ENCODE data around the gene AUNIP. TPM values are rescaled to one million over a fixed set of nuclear protein-coding genes. Genes with fewer than 3 reads are reported as not detected.

The AUNIP gene
- total and polyA plus RNA-seq, 2 of the 8 experiments (the other 6 are each of a cell fraction or from before 2014, with no cell fraction given): 18.6 to 23.2 TPM

- Histone ChIP-seq H3K9ac (replicated peaks in 1 of 4; ENCODE audit: extremely low read depth in 1 of 4, low read depth in 3 of 4, low read length in 3 of 4) (no peak overlapping the region), H3K79me2 (ENCODE audit: control insufficient read depth in 1 of 2, insufficient read depth in 2 of 2, low read length in 2 of 2) (no peaks in the 10 kb centered on the region), H3K36me3 (ENCODE audit: control insufficient read depth in 2 of 4, insufficient read depth in 4 of 4, low read length in 3 of 4) (peaks cover 12 to 39% (median 30%) of the 10 kb centered on the region in 4 experiments), H3K18ac (ENCODE audit: extremely low read depth, low read length) (no peak overlapping the region), H3K4me2 (ENCODE audit: insufficient read depth in 1 of 2, low read depth in 2 of 2, low read length in 2 of 2) (no peak overlapping the region), H2BK12ac (ENCODE audit: low read depth, low read length) (no peak overlapping the region), H3K9me3 (ENCODE audit: insufficient read depth in 2 of 2, low read depth in 1 of 2, low read length in 1 of 2) (no peaks in the 10 kb centered on the region), H3K4me3 (ENCODE audit: extremely low read depth in 1 of 4, insufficient read depth in 2 of 4, low read depth in 3 of 4, low read length in 4 of 4) (no peak overlapping the region), H2BK120ac (replicated peaks; ENCODE audit: low read depth, low read length) (no peak overlapping the region), H4K5ac (ENCODE audit: insufficient read length, low read depth, low read length) (no peak overlapping the region), H4K20me1 (replicated peaks in 1 of 2; ENCODE audit: control insufficient read depth in 1 of 2, insufficient read depth in 2 of 2, low read length in 2 of 2) (peaks cover 4 to 9% of the 10 kb centered on the region in 2 experiments), H2BK15ac (ENCODE audit: low read length) (no peak overlapping the region), H4K91ac (replicated peaks; ENCODE audit: insufficient read length, low read length) (no peak overlapping the region), H2BK20ac (ENCODE audit: low read length) (no peak overlapping the region), H2AFZ (ENCODE audit: low read length) (no peak overlapping the region), H3K56ac (replicated peaks; ENCODE audit: insufficient read length, low read depth, low read length) (no peak overlapping the region), H3K23ac (ENCODE audit: insufficient read length) (no peak overlapping the region), H3K27me3 (replicated peaks in 1 of 4; ENCODE audit: control insufficient read depth in 3 of 4, extremely low read depth in 1 of 4, insufficient read depth in 3 of 4, low read length in 3 of 4) (peaks cover 0 to 1% (median under 1%) of the 10 kb centered on the region in 4 experiments; a peak in 4 of 7 replicates), H4K8ac (ENCODE audit: extremely low read depth, insufficient read depth, low read length) (no peak overlapping the region), H3K14ac (ENCODE audit: insufficient read length) (no peak overlapping the region), H3K4me1 (replicated peaks in 1 of 4; ENCODE audit: control insufficient read depth in 3 of 4, insufficient read depth in 4 of 4, low read length in 3 of 4) (peaks cover 0 to 4% (median 0%) of the 10 kb centered on the region in 4 experiments; a peak in 1 of 7 replicates), H2BK5ac (ENCODE audit: low read depth, low read length) (no peak overlapping the region), H3K4ac (replicated peaks; ENCODE audit: insufficient read length, low read depth, low read length) (no peak overlapping the region), H3K23me2 (ENCODE audit: low read depth, low read length) (no peaks in the 10 kb centered on the region), H2AK5ac (ENCODE audit: low read depth, low read length) (no peak overlapping the region), H3K27ac (ENCODE audit: low read depth, low read length) (no peak overlapping the region), H3K79me1 (ENCODE audit: low read depth, low read length) (0 out of 2 replicates have a peak, but pooled peaks cover 2% of the 10 kb centered on the region)
- POLR2A ChIA-PET (ENCODE audit: partially characterized antibody): interaction anchor here (1.0 to 1.8 kb wide), 4 partner anchors 8 to 209 kb away, joined by 3 to 5 read pairs (median 3); partner anchors contain the start of genes MTFR1L and PAFAH2
- 92% methylated on average over 10 of the region's 10 CpGs; no CpG with 5 or more reads in 1 of the 2 experiments for WGBS, 2 experiments (ENCODE audit: extremely low coverage in 1 of 2, insufficient coverage in 1 of 2, insufficient read length in 1 of 2, insufficient replicate concordance in 2 of 2, low coverage in 1 of 2, low lambda C conversion rate in 2 of 2, missing lambda C conversion rate in 1 of 2)
- CTCF ChIA-PET (ENCODE audit: partially characterized antibody): interaction anchor here (0.5 to 2.7 kb wide), 3 partner anchors 16 to 70 kb away, joined by 3 to 8 read pairs (median 4); no protein-coding TSS in a partner anchor
- no peak for DNase-seq (ENCODE audit: low read depth in 1 of 2, low spot score in 2 of 2)
- no peak for FAIRE-seq
- TF ChIP-seq SAP30 (IDR thresholded peaks at IDR 0.05; ENCODE audit: insufficient read depth, insufficient replicate concordance, low read length) (no peak), CTBP2 (IDR thresholded peaks at IDR 0.05; ENCODE audit: borderline replicate concordance, insufficient read depth, insufficient read length, low read length) (no peak), GABPA (IDR thresholded peaks at IDR 0.05; ENCODE audit: borderline replicate concordance, insufficient read depth, low read length) (no peak), SP4 (IDR thresholded peaks at IDR 0.05; ENCODE audit: low read length) (no peak), RBBP5 (IDR thresholded peaks at IDR 0.05; ENCODE audit: borderline replicate concordance, low read depth, low read length) (no peak), SIN3A (conservative IDR thresholded peaks at IDR 0.05 in 1 of 2, IDR thresholded peaks at IDR 0.05 in 1 of 2; ENCODE audit: low read depth in 1 of 2, low read length in 2 of 2) (no peak), MAFK (IDR thresholded peaks at IDR 0.05; ENCODE audit: low read depth, low read length) (no peak), TCF12 (IDR thresholded peaks at IDR 0.05; ENCODE audit: low read depth, low read length) (no peak), E2F6 (IDR thresholded peaks at IDR 0.05) (no peak), BCL11A (IDR thresholded peaks at IDR 0.05; ENCODE audit: low read depth in 2 of 2, low read length in 2 of 2) (no peak), SRF (IDR thresholded peaks at IDR 0.05; ENCODE audit: low read depth, low read length) (no peak), ASH2L (IDR thresholded peaks at IDR 0.05; ENCODE audit: low read length) (no peak), JUN (IDR thresholded peaks at IDR 0.05; ENCODE audit: low read depth, low read length) (no peak)
These were observed 32.7 kb downstream of the AUNIP start for GRCh38 chr1:25826571-25826970.

Data from H1 (cell line).